ENCODE measurements around the gene MCM3.

- TF ChIP-seq, protein P1, sequence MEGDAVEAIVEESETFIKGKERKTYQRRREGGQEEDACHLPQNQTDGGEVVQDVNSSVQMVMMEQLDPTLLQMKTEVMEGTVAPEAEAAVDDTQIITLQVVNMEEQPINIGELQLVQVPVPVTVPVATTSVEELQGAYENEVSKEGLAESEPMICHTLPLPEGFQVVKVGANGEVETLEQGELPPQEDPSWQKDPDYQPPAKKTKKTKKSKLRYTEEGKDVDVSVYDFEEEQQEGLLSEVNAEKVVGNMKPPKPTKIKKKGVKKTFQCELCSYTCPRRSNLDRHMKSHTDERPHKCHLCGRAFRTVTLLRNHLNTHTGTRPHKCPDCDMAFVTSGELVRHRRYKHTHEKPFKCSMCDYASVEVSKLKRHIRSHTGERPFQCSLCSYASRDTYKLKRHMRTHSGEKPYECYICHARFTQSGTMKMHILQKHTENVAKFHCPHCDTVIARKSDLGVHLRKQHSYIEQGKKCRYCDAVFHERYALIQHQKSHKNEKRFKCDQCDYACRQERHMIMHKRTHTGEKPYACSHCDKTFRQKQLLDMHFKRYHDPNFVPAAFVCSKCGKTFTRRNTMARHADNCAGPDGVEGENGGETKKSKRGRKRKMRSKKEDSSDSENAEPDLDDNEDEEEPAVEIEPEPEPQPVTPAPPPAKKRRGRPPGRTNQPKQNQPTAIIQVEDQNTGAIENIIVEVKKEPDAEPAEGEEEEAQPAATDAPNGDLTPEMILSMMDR (conservative IDR thresholded peaks at IDR 0.05; ENCODE audit: low read depth, low read length) = no peak
- TF ChIP-seq POLR2A (IDR thresholded peaks at IDR 0.05; ENCODE audit: low read depth, low read length) (no peak), RAD21 (IDR thresholded peaks at IDR 0.05; ENCODE audit: low read length) (no peak), SMC3 (IDR thresholded peaks at IDR 0.05; ENCODE audit: low read depth, low read length) (no peak), CEBPB (IDR thresholded peaks at IDR 0.05; ENCODE audit: low read depth, low read length) (no peak), CHD1 (IDR thresholded peaks at IDR 0.05; ENCODE audit: low read depth, low read length) (no peak), FOS (IDR thresholded peaks at IDR 0.05; ENCODE audit: low read depth, low read length) (no peak), RCOR1 (IDR thresholded peaks at IDR 0.05; ENCODE audit: insufficient replicate concordance, low read length) (no peak), MXI1 (IDR thresholded peaks at IDR 0.05; ENCODE audit: borderline replicate concordance, low read depth, low read length) (no peak), RFX5 (IDR thresholded peaks at IDR 0.05; ENCODE audit: low read depth, low read length) (no peak)
- TF ChIP-seq, protein P2, sequence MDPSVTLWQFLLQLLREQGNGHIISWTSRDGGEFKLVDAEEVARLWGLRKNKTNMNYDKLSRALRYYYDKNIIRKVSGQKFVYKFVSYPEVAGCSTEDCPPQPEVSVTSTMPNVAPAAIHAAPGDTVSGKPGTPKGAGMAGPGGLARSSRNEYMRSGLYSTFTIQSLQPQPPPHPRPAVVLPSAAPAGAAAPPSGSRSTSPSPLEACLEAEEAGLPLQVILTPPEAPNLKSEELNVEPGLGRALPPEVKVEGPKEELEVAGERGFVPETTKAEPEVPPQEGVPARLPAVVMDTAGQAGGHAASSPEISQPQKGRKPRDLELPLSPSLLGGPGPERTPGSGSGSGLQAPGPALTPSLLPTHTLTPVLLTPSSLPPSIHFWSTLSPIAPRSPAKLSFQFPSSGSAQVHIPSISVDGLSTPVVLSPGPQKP (IDR thresholded peaks at IDR 0.05; ENCODE audit: borderline replicate concordance, low read depth, low read length) = no peak
These were observed 12.6 kb downstream of the MCM3 start for GRCh38 chr6:52271852-52272460.

All from IMR-90 (cell line).